CD4-positive, alpha-beta T cell (primary cell): ENCODE data around the gene MBTPS2. TPM values are rescaled to one million over a fixed set of nuclear protein-coding genes. Genes with fewer than 3 reads are reported as not detected.

ENCODE experiments used
- ATAC-seq: fragments of 200-7000 bp; cut with Tn5 transposase; one replicate; pipeline ENCODE4 v1.10.0; 2022; ENCODE audit warnings: mild to moderate bottlenecking; ENCODE audit not compliant: poor library complexity
- CTCF ChIA-PET: fragments of 350-600 bp; sonication (Branson Sonifier 250); formaldehyde crosslinking; loops from one replicate; lab custom pipeline; 2021; ENCODE audit warnings: antibody characterized with exemption, inconsistent platforms; lab: Charles Lee
- POLR2A ChIA-PET: fragments of 350-600 bp; sonication (Branson Sonifier 250); formaldehyde crosslinking; loops from one replicate; lab custom pipeline; 2021; ENCODE audit warnings: antibody characterized with exemption, inconsistent platforms; lab: Charles Lee
- DNase-seq, 14 experiments: peaks; one replicate each; pipeline ENCODE4 v3.0.0-alpha.2; 2013 to 2020; ENCODE audit warnings: mixed read lengths in 2 of 14
- H3K27ac ChIP-seq, 2 donors: one replicate each; pipeline versions ENCODE4 v1.5.1 to v1.7.0; 2013; ENCODE audit warnings: low read length in 2 of 2, low read depth in 1 of 2, mild to moderate bottlenecking in 1 of 2
- H3K27me3 ChIP-seq, 2 experiments: 1 replicate in 1 of 2; 2 replicates in 1 of 2; pipeline versions ENCODE4 v1.6.1 to v1.7.0; 2013; ENCODE audit warnings: low read length in 2 of 2, control low read depth in 1 of 2, mild to moderate bottlenecking in 1 of 2, moderate library complexity in 1 of 2; ENCODE audit not compliant: insufficient read depth in 2 of 2, control insufficient read depth in 1 of 2
- H3K36me3 ChIP-seq: one replicate; pipeline ENCODE4 v1.6.1; 2013; ENCODE audit warnings: low read length, control low read depth; ENCODE audit not compliant: insufficient read depth
- H3K4me1 ChIP-seq: one replicate; pipeline ENCODE4 v1.6.1; 2013; ENCODE audit warnings: low read length, control low read depth; ENCODE audit not compliant: insufficient read depth
- H3K4me3 ChIP-seq: one replicate; pipeline ENCODE4 v1.5.1; 2013; ENCODE audit warnings: mild to moderate bottlenecking, low read length, moderate library complexity
- H3K9me3 ChIP-seq, 2 experiments: 1 replicate in 1 of 2; 2 replicates in 1 of 2; pipeline versions ENCODE4 v1.6.1 to v1.7.0; 2013; ENCODE audit warnings: low read length in 2 of 2, mild to moderate bottlenecking in 2 of 2, control low read depth in 1 of 2, moderate library complexity in 1 of 2; ENCODE audit not compliant: control insufficient read depth in 1 of 2, insufficient read depth in 1 of 2
- H3K27ac Mint-ChIP-seq: one replicate; pipeline ENCODE4 v1.8.0; 2020; ENCODE audit warnings: mixed read lengths
- H3K27me3 Mint-ChIP-seq: one replicate; pipeline ENCODE4 v1.8.0; 2021; ENCODE audit warnings: mixed read lengths
- H3K36me3 Mint-ChIP-seq: one replicate; pipeline ENCODE4 v1.8.0; 2021; ENCODE audit warnings: low read depth, mixed read lengths
- H3K4me1 Mint-ChIP-seq: one replicate; pipeline ENCODE4 v1.8.0; 2021; ENCODE audit warnings: low read depth, mixed read lengths
- H3K4me3 Mint-ChIP-seq: one replicate; pipeline ENCODE4 v1.8.0; 2020; ENCODE audit warnings: mild to moderate bottlenecking, mixed read lengths
- H3K9me3 Mint-ChIP-seq: one replicate; pipeline ENCODE4 v1.8.0; 2020; ENCODE audit warnings: mixed read lengths
- CTCF ChIP-seq: fragments of 200-600 bp; IDR thresholded peaks from one replicate; pipeline ENCODE4 v1.8.0; 2022; ENCODE audit warnings: antibody characterized with exemption, mild to moderate bottlenecking
- intact Hi-C, 2 experiments: fragments of 100-400 bp; cut with DNase I in 1 of 2; cut with micrococcal nuclease in 1 of 2; formaldehyde crosslinking; loops; one replicate each; pipeline versions ENCODE4 v1.15.1 to v1.9.0; 2023 to 2025; cut with DNase I, micrococcal nuclease
- total RNA-seq, 174 experiments: library from RNA in 2 of 174; stranded (reverse) in 2 of 174; gene quantifications; one replicate each; pipeline ENCODE4 v1.2.3 and lab custom pipeline; 2021 to 2026

Gene MBTPS2
- total RNA-seq, 2 experiments from 2014 or later, result 3.1 to 3.4 TPM

GRCh38 chrX:21800344-21800770, 39.1 kb upstream of the MBTPS2 start:
- H3K4me1 ChIP-seq, result no peaks in the 10 kb centered on the region
- ChIA-PET CTCF (no interaction called here), POLR2A (no interaction called here)
- intact Hi-C loops, result no loop called here
- ATAC-seq (no peak), DNase-seq (no peak)
- no peak for TF ChIP-seq CTCF
- Mint-ChIP-seq H3K27ac (no peak overlapping the region), H3K27me3 (no peaks in the 10 kb centered on the region), H3K4me3 (no peak overlapping the region), H3K36me3 (no peaks in the 10 kb centered on the region), H3K4me1 (no peaks in the 10 kb centered on the region), H3K9me3 (no peaks in the 10 kb centered on the region)
- no peaks in the 10 kb centered on the region for H3K36me3 ChIP-seq
- H3K4me3 ChIP-seq, result no peak overlapping the region
- H3K9me3 ChIP-seq, result no peaks in the 10 kb centered on the region
- no peak overlapping the region for H3K27ac ChIP-seq
- no peaks in the 10 kb centered on the region for H3K27me3 ChIP-seq

- no peaks in the 10 kb centered on the region for H3K9me3 Mint-ChIP-seq
- H3K36me3 Mint-ChIP-seq, result no peaks in the 10 kb centered on the region
- H3K27me3 ChIP-seq, result no peaks in the 10 kb centered on the region
- no peaks in the 10 kb centered on the region for H3K4me1 ChIP-seq
- no peak overlapping the region for H3K27ac Mint-ChIP-seq
- intact Hi-C loops, result no loop called here
- ATAC-seq (no peak), DNase-seq (no peak)
- H3K4me1 Mint-ChIP-seq, result no peaks in the 10 kb centered on the region
- TF ChIP-seq CTCF, result no peak
- no peak overlapping the region for H3K4me3 ChIP-seq
- ChIA-PET CTCF (no interaction called here), POLR2A (no interaction called here)
- no peaks in the 10 kb centered on the region for H3K27me3 Mint-ChIP-seq
- no peaks in the 10 kb centered on the region for H3K36me3 ChIP-seq
- H3K4me3 Mint-ChIP-seq, result no peak overlapping the region
- H3K27ac ChIP-seq, result no peak overlapping the region
- no peaks in the 10 kb centered on the region for H3K9me3 ChIP-seq
Measured at GRCh38 chrX:21802054-21802670, 37.3 kb upstream of the MBTPS2 start.

GRCh38 chrX:21802839-21803238, 36.6 kb upstream of the MBTPS2 start:
- H3K36me3 ChIP-seq, result no peaks in the 10 kb centered on the region
- no peaks in the 10 kb centered on the region for H3K27me3 ChIP-seq
- Mint-ChIP-seq H3K9me3 (no peaks in the 10 kb centered on the region), H3K4me1 (no peaks in the 10 kb centered on the region), H3K4me3 (no peak overlapping the region), H3K27me3 (no peaks in the 10 kb centered on the region), H3K27ac (no peak overlapping the region), H3K36me3 (no peaks in the 10 kb centered on the region)
- H3K9me3 ChIP-seq, result no peaks in the 10 kb centered on the region
- H3K4me3 ChIP-seq, result no peak overlapping the region
- no peak for ATAC-seq
- DNase-seq, result no peak
- no peak overlapping the region for H3K27ac ChIP-seq
- POLR2A ChIA-PET, result no interaction called here
- intact Hi-C loops, result no loop called here
- H3K4me1 ChIP-seq, result no peaks in the 10 kb centered on the region
- no peak for TF ChIP-seq CTCF
- CTCF ChIA-PET, result no interaction called here
